GM08714 (cell line): ENCODE results near the gene TOR3A.
A peak's percentile ranks its signal among the peaks of the same experiment; 100 is the strongest.
"Not testable (repeated sequence)": the region's sequence is repeated elsewhere in the genome, so short reads cannot be mapped to it uniquely, and the experiment has no call there.

ENCODE experiments used
- H3K4me3 ChIP-seq: fragments of 200-500 bp; sonication (Bioruptor generic); 2 replicates; pipeline ENCODE4 v1.5.1; 2014; ENCODE audit warnings: mild to moderate bottlenecking, low read length, inconsistent platforms
- ZNF274 ChIP-seq: IDR thresholded peaks from 2 replicates; pipeline ENCODE4 v1.6.1; 2012; ENCODE audit warnings: mild to moderate bottlenecking, low read depth, low read length

TOR3A gene

GRCh38 chr1:179081687-179082332 is at the start of gene TOR3A:
TOR3A (plus strand) TSS chr1:179082070; CDS start chr1:179082129, 59 bp downstream.
- peak within 1 kb of the TSS; percentile 82 for H3K4me3 ChIP-seq
- TF ChIP-seq ZNF274 = no peak

DNA sequence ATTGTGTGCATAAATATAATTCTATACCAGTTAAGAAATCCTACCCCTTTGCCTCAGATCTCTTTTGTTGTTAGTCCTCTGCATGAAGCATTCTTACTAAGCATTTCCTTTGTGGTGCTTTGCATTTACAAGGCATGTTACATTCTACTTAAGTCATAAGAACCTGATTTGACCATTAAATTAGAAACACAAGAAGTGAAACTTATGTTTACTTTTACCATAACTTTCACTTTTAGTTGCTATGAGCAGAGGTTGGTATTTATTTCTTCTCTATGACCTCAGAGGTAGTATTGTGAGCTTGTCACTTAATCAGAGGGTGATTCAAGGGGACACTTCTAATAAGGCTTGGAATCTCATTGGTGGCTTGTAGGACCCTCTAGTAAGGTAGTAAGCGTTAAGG is 47.1 kb upstream of the TOR3A start:
- no peak overlapping the region for H3K4me3 ChIP-seq
- no peak for TF ChIP-seq ZNF274

DNA sequence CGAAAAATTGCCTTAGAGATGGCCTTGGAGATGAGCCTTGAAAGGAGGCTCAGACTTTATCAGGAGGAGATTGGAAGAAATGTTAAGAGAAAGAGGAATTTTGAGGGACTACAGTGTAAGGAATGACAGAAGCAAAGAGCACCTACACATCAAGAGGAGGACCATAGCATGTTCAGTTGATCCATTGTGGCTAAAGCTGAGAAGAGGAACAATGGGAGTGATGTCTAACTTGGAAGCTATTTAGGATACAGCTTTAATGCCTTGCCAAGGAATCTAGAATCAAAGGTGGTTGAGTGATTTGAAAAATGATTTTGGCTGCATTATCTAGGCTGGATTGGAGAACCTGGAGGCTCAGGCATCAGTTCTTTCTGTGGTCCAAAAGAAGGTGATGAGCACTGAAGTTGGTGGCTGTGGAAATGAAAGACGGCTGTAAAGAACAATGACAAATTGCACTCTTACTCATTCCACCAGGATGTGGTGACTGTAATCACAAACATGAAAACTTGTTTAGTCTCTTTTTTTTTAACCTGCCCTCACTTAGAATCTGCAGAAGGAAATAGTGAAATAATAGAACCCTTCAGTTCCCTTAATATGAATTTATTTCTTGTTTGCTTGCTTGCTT is 44.9 kb upstream of the TOR3A start:
- H3K4me3 ChIP-seq = no peak overlapping the region

DNA sequence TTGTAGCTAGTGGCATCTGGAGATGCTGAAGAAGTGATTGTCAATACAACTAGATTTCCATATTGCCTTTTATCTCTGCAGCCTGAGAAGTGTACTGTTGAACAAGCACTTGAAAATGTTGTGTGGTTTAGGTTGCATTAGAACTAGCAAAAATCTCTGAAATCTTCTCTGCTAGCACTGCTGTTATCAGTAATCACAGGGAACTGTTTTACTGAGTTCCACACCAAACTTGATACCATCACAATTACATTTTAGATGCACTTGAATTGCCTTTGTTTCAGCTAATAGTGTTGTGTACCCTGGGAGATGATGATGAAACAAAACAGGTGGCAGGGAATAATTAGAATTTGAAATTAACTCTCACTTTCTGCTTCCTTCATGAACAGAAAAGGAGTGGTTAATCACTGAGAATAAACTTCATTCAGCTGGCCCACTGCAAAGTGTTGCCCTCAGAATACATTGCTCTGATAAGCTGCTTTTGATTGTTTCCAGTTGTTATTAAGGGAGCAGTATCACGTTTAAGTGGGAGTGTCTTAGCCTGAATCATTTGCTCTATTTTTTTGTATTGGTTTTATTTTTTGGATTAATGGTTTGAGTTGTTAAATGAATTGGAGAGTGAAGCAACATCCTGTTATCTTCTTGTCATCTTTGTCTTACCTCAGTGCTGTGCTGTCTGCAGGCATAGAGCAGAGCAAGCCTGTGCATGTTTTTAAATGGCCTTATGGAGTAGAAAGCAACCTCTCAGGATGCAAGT is 43.2 kb upstream of the TOR3A start:
- TF ChIP-seq ZNF274 = no peak
- H3K4me3 ChIP-seq = no peak overlapping the region

More for the DNA sequence above, 44.9 kb upstream of the TOR3A start:
- TF ChIP-seq ZNF274 = no peak

DNA sequence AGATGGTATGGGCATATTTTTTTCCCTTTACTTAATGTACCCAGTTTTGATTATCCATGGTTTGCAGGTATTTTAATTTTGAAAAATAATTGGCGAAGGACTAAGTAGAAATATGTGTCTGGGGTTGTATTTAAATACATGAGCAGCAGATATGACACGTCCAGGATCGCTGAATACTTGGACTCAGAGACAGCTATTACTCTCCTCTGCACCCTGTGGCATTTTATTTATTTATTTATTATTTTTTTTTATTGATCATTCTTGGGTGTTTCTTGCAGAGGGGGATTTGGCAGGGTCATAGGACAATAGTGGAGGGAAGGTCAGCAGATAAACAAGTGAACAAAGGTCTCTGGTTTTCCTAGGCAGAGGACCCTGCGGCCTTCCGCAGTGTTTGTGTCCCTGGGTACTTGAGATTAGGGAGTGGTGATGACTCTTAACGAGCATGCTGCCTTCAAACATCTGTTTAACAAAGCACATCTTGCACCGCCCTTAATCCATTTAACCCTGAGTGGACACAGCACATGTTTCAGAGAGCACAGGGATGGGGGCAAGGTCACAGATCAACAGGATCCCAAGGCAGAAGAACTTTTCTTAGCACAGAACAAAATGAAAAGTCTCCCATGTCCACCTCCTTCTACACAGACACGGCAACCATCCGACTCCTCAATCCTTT is 42.2 kb upstream of the TOR3A start:
- H3K4me3 ChIP-seq = not testable (repeated sequence)

GRCh38 chr1:179040175-179040551 is 41.7 kb upstream of the TOR3A start:
- not testable (repeated sequence) for H3K4me3 ChIP-seq

DNA sequence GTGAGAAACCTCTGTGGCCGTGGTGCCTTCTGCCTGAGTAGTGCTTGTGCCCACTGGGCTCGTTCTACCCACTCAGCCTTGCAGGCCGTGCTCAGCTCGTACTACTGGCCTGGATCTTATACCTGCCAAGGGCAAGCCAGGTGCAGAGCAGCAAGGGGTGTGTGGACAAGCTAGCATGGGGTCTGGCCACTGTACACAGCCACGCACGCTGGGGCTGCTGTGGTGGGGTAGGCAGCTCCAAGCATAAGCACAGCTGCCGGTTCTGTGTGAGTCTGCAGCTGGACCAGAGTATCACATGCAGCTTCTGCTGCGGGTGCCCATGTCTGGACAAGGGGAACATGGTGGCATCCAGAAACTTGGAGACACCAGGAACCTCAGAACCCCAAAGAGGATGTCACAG is 39.8 kb upstream of the TOR3A start:
- no peak overlapping the region for H3K4me3 ChIP-seq
- TF ChIP-seq ZNF274 = no peak

- no peak overlapping the region for H3K4me3 ChIP-seq
- TF ChIP-seq ZNF274 = no peak
Observed at GRCh38 chr1:179042700-179043099, 39.2 kb upstream of the TOR3A start.

GRCh38 chr1:179043266-179043665 is 38.6 kb upstream of the TOR3A start:
- no peak overlapping the region for H3K4me3 ChIP-seq
- TF ChIP-seq ZNF274 = no peak

DNA sequence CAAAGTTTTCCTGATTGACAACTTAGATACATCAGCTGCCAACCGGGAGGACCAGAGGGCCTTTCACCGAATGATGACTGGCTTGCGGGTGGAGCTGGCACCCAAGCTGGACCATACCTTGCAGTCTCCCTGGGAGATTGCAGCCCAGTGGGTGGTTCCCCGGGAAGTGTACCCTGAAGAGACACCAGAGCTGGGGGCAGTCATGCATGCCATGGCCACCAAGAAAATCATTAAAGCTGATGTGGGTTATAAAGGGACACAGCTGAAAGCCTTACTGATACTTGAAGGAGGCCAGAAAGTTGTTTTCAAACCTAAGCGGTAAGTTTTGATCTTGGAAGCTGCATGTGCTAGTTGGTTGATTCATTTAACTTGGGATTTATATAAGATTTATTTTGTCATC is 38.0 kb upstream of the TOR3A start:
- TF ChIP-seq ZNF274 = no peak
- H3K4me3 ChIP-seq = no peak overlapping the region

DNA sequence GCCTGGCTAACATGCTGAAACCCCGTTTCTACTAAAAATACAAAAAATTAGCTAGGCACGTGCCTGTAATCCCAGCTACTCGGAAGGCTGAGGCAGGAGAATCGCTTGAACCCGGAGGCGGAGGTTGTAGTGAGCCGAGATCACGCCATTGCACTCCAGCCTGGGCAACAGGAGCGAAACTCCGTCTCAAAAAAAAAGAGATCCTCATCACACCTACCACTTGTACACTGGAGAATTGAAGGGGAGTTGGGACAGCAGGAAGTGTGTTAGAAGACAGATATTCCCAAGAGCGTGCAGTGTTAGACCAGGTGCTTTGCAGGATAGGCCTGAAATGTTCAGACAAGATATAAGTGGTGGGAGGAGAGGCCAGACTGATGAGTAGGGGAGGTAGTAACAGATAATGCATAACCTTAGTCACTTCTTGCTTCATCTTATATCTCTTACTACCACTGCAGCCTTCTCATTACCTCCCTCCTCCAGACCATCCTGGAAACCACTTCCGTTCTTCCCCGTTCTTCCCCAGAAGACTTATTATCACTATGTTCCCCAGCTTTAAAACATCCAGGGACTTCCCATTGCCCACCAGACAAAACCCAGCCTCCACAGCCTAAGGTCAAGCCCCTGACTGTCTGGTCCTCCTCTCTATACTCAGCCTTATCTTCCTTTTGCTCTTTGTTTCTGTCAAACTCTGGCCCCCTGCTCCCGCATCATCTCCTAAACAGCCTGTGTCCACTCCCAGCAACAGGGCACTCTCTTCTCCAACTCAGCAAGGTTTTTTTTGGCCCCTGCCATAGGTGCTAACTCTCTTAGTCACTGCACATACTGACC is 34.8 kb upstream of the TOR3A start:
- no peak for TF ChIP-seq ZNF274

GRCh38 chr1:179047636-179047997 is 34.3 kb upstream of the TOR3A start:
- TF ChIP-seq ZNF274 = no peak
- no peak overlapping the region for H3K4me3 ChIP-seq

More for the DNA sequence above, 34.8 kb upstream of the TOR3A start:
- H3K4me3 ChIP-seq = no peak overlapping the region

GRCh38 chr1:179048339-179049124 is 33.3 kb upstream of the TOR3A start:
- no peak overlapping the region for H3K4me3 ChIP-seq
- no peak for TF ChIP-seq ZNF274
